Panc1 (cell line): Measurements from ENCODE around the gene SIGMAR1. TPM values are rescaled to one million over a fixed set of nuclear protein-coding genes. Genes with fewer than 3 reads are reported as not detected.

Source experiments
- total RNA-seq: library from RNA; stranded (reverse); gene quantifications from one replicate; pipeline ENCODE4 v1.2.1, GENCODE V29; 2021; ENCODE audit not compliant: unreplicated experiment

SIGMAR1 gene
- total RNA-seq, 1 experiment from 2014 or later = 131 TPM

Other genes with a start within 250 kb of the SIGMAR1 start
- gene FAM219A, start 179.2 kb downstream of the SIGMAR1 start, total RNA-seq = 38.6 TPM
- gene DNAI1, start 179.0 kb downstream of the SIGMAR1 start, total RNA-seq = 2.2 TPM
- gene ENHO, start 114.8 kb downstream of the SIGMAR1 start, total RNA-seq = 7.2 TPM
- 2.7 TPM for gene CNTFR, start 48.1 kb downstream of the SIGMAR1 start, total RNA-seq
- 30.4 TPM for gene RPP25L, start 25.7 kb downstream of the SIGMAR1 start, total RNA-seq
- 110 TPM for gene DCTN3, start 17.3 kb downstream of the SIGMAR1 start, total RNA-seq
- gene ARID3C, start 8.7 kb downstream of the SIGMAR1 start, total RNA-seq = 0.33 TPM
- 42.5 TPM for gene GALT, start 8.9 kb upstream of the SIGMAR1 start, total RNA-seq
- 21.6 TPM for gene IL11RA, start 14.4 kb upstream of the SIGMAR1 start, total RNA-seq
- gene CCL27, start 24.9 kb upstream of the SIGMAR1 start, total RNA-seq = 0.95 TPM
- gene CCL19, start 53.5 kb upstream of the SIGMAR1 start, total RNA-seq = not detected
- gene CCL21, start 72.3 kb upstream of the SIGMAR1 start, total RNA-seq = not detected